ENCODE results near the gene HBP1. TPM values are rescaled to one million over a fixed set of nuclear protein-coding genes. Genes with fewer than 3 reads are reported as not detected.

Gene HBP1
- total and polyA plus RNA-seq, 2 of the 13 experiments (the other 11 are each of a cell fraction or from before 2014, with no cell fraction given): 22.9 to 44.1 TPM

GRCh38 chr7:107167483-107168232, 1.1 kb upstream of the HBP1 start (continued):
- TF ChIP-seq ATF2 (CRISPR knock-in tag; IDR thresholded peaks at IDR 0.05) (no peak), HMGXB4 (CRISPR knock-in tag; IDR thresholded peaks at IDR 0.05; ENCODE audit: borderline replicate concordance in 1 of 2, low read depth in 1 of 2) (peak in 1 of 2 experiments; percentile 24; a peak in 2 of 4 replicates), ZNF143 (CRISPR knock-in tag; IDR thresholded peaks at IDR 0.05) (no peak), CBX1 (IDR thresholded peaks at IDR 0.05; ENCODE audit: low read depth) (no peak), ZNF513 (CRISPR knock-in tag; conservative IDR thresholded peaks at IDR 0.05) (no peak), TFE3 (CRISPR knock-in tag; IDR thresholded peaks at IDR 0.05) (0 out of 2 replicates have a peak, but pooled peaks have one; percentile 4), BCL3 (CRISPR knock-in tag; IDR thresholded peaks at IDR 0.05) (no peak), ZNF646 (CRISPR knock-in tag; IDR thresholded peaks at IDR 0.05) (no peak), NFATC3 (CRISPR knock-in tag; IDR thresholded peaks at IDR 0.05) (no peak), ASH2L (IDR thresholded peaks at IDR 0.05; ENCODE audit: insufficient read length, low read depth, low read length) (peak; percentile 9), ZNF558 (CRISPR knock-in tag; IDR thresholded peaks at IDR 0.05; ENCODE audit: borderline replicate concordance) (0 out of 2 replicates have a peak, but pooled peaks have one; percentile 47), ZNF615 (CRISPR knock-in tag; IDR thresholded peaks at IDR 0.05; ENCODE audit: borderline replicate concordance) (0 out of 2 replicates have a peak, but pooled peaks have one; percentile 63)

Data from HepG2 (cell line).